ENCODE measurements around the gene JMY. TPM values are rescaled to one million over a fixed set of nuclear protein-coding genes. Genes with fewer than 3 reads are reported as not detected.

Gene JMY
- total and polyA plus RNA-seq, 2 of the 8 experiments (the other 6 are each of a cell fraction or from before 2014, with no cell fraction given): 2.8 to 13.9 TPM

- TF ChIP-seq ATF2 (IDR thresholded peaks at IDR 0.05; ENCODE audit: low read length) (no peak), HDAC2 (IDR thresholded peaks at IDR 0.05; ENCODE audit: borderline replicate concordance in 1 of 2, low read depth in 2 of 2, low read length in 2 of 2) (no peak), JUN (IDR thresholded peaks at IDR 0.05; ENCODE audit: low read depth, low read length) (no peak), BRCA1 (IDR thresholded peaks at IDR 0.05; ENCODE audit: low read depth, low read length) (no peak), RBBP5 (IDR thresholded peaks at IDR 0.05; ENCODE audit: borderline replicate concordance, low read depth, low read length) (no peak), ZNF274 (IDR thresholded peaks at IDR 0.05; ENCODE audit: borderline replicate concordance, extremely low read depth, low read length) (no peak)
Observed at GRCh38 chr5:79201206-79201605, 34.7 kb upstream of the JMY start (continued).
